WI38 (cell line): ENCODE data around the gene CYB5R3.
"Not testable (repeated sequence)": the region's sequence is repeated elsewhere in the genome, so short reads cannot be mapped to it uniquely, and the experiment has no call there.

Experiments used
- H3K4me3 ChIP-seq: 2 replicates; pipeline ENCODE4 v1.5.1; 2011; ENCODE audit warnings: low read depth, mild to moderate bottlenecking, control low read depth, low read length
- CTCF ChIP-seq: IDR thresholded peaks from 2 replicates; pipeline ENCODE4 v1.5.1; 2012; ENCODE audit warnings: low read depth, mild to moderate bottlenecking, control low read depth, low read length

Gene CYB5R3

GRCh38 chr22:42683578-42684283 lies 34.5 kb upstream of the CYB5R3 start:
- TF ChIP-seq CTCF, result no peak
- no peak overlapping the region for H3K4me3 ChIP-seq

GRCh38 chr22:42682113-42682851 lies 33.1 kb upstream of the CYB5R3 start:
- no peak for TF ChIP-seq CTCF
- no peak overlapping the region for H3K4me3 ChIP-seq

GRCh38 chr22:42680648-42681047 lies 31.5 kb upstream of the CYB5R3 start:
- TF ChIP-seq CTCF, result no peak
- peak overlapping the region; percentile 26; the same call in 1 of the 2 replicates for H3K4me3 ChIP-seq

GRCh38 chr22:42679691-42680090 lies 30.5 kb upstream of the CYB5R3 start:
- TF ChIP-seq CTCF, result no peak
- H3K4me3 ChIP-seq, result no peak overlapping the region

- no peak for TF ChIP-seq CTCF
- H3K4me3 ChIP-seq, result no peak overlapping the region
Measured at GRCh38 chr22:42678894-42679293, 29.7 kb upstream of the CYB5R3 start.

GRCh38 chr22:42677936-42678335 lies 28.7 kb upstream of the CYB5R3 start:
- not testable (repeated sequence) for H3K4me3 ChIP-seq

GRCh38 chr22:42676059-42676607 lies 26.9 kb upstream of the CYB5R3 start:
- TF ChIP-seq CTCF, result no peak
- H3K4me3 ChIP-seq, result no peak overlapping the region
